Measurements from ENCODE around the gene SCGN. TPM values are rescaled to one million over a fixed set of nuclear protein-coding genes. Genes with fewer than 3 reads are reported as not detected.

The SCGN gene
- total RNA-seq, 2 experiments from 2014 or later, result not detected

DNA sequence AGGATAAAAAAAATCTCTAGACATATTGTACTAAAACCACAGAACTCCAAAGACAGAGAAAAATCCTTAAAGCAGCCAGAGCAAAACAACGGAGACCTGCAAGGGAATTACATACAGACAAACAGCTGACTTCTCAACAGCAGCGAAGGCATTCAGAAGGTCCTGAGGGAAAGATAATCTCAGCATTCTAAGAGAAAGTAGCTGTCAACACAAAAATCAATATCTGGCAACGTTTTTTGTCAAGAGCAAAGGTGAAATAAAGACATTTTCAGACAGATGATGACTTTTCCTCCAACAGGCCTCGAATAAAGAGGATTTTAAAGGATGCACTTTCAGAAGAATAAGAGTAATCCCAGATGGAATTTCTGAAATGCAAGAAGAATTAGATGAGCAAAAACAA, 6.1 kb upstream of the SCGN start:
- ATAC-seq (no peak), DNase-seq (no peak)
- Mint-ChIP-seq H3K27me3 (peaks cover 72% of the 10 kb centered on the region), H3K27ac (no peak overlapping the region), H3K36me3 (no peaks in the 10 kb centered on the region), H3K4me1 (no peaks in the 10 kb centered on the region), H3K9me3 (ENCODE audit: low read depth) (no peaks in the 10 kb centered on the region), H3K4me3 (no peak overlapping the region)
- CTCF ChIA-PET, result no interaction called here

GRCh38 chr6:25649611-25650010, 2.4 kb upstream of the SCGN start:
- DNase-seq (no peak), ATAC-seq (no peak)
- Mint-ChIP-seq H3K27ac (no peak overlapping the region), H3K4me3 (no peak overlapping the region), H3K9me3 (ENCODE audit: low read depth) (no peaks in the 10 kb centered on the region), H3K36me3 (no peaks in the 10 kb centered on the region), H3K27me3 (peaks cover 70% of the 10 kb centered on the region), H3K4me1 (peaks cover 1% of the 10 kb centered on the region)
- CTCF ChIA-PET, result no interaction called here

DNA sequence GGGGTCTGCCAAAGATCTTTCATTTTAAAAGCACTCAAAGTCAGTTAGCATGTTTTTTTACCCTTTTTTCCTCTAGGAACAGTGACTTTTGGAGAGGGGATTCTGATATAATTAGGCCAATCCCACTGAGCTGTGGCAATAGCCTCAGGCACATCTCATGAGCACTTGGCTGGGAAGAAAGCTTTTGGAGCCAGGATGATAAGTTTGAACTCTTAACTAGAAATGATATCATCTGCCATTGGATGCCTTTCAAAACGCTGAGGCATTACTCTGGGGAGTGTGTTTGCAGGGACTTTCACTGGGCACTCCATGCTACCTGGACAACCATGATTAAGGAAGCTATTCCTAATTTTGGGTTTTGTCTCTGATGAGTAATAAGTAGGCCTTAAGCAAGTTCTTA, 3.7 kb downstream of the SCGN start:
- Mint-ChIP-seq H3K4me3 (no peak overlapping the region), H3K27ac (no peak overlapping the region), H3K36me3 (no peaks in the 10 kb centered on the region), H3K4me1 (peaks cover 5% of the 10 kb centered on the region), H3K27me3 (peaks cover 48% of the 10 kb centered on the region), H3K9me3 (ENCODE audit: low read depth) (no peaks in the 10 kb centered on the region)
- ATAC-seq (no peak), DNase-seq (no peak)
- CTCF ChIA-PET, result no interaction called here

DNA sequence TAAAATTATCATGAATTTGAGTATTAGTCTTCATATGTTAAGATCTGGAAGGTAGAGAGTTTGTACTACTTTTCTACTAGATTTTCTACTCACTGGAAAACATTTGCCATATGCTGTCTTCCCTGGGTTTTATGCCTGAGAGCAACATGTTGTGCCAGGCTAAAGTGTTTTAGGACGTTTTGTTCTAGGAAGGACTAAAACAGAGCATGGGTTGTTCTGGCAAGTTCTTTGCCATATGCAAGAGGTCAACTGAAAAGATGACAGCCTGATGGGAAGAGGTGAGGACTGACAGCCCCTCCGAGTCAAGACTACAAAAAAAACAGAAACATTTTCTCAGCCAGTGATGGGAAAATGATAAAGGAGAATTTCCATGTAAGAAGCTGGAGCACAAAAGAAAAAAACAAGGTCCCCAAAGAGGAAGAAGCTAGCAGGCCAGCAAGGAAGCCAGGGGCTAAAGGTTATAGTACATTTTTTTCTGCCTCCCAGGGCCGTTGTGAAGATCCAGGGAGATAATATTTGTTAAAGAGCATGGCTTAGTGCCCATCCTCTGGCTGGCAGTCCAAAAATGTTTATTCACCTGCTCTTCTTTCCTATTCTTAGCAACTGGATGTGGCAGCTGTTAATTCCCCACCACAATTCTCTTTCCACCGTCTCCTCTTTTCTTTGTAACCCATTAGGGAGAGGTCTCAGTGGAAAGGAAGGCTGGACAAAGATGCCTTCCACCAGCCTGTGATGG, 7.8 kb downstream of the SCGN start:
- Mint-ChIP-seq H3K4me1 (peaks cover 5% of the 10 kb centered on the region), H3K9me3 (ENCODE audit: low read depth) (no peaks in the 10 kb centered on the region), H3K27me3 (peaks cover 24% of the 10 kb centered on the region), H3K36me3 (no peaks in the 10 kb centered on the region), H3K4me3 (no peak overlapping the region), H3K27ac (no peak overlapping the region)
- DNase-seq (no peak), ATAC-seq (no peak)
- CTCF ChIA-PET, result no interaction called here

DNA sequence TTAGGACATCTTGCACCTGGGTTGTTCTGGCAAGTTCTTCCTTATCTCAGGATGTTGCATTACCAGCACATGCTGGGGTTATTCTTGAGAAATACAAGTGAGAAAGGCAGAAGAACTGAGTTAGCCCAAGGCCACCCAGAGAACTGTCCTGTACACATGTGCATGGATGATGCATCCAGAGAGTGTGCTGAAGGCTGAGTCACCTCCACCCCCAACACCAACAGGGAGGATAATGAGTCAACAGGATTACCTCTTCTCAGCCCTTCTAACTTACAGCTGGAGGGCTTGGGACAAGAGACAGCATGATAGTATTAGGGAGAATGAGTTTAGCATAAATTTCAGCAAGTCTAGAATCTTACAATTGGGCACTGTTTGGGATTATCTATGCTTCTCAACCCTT, 8.5 kb downstream of the SCGN start:
- H3K9me3 Mint-ChIP-seq (ENCODE audit: low read depth), result no peaks in the 10 kb centered on the region
- peaks cover 5% of the 10 kb centered on the region for H3K4me1 Mint-ChIP-seq
- peaks cover 25% of the 10 kb centered on the region for H3K27me3 Mint-ChIP-seq
- H3K4me3 Mint-ChIP-seq, result no peak overlapping the region
- H3K36me3 Mint-ChIP-seq, result no peaks in the 10 kb centered on the region
- CTCF ChIA-PET, result no interaction called here
- ATAC-seq (peak; percentile 66), DNase-seq (peak; percentile 48)
- no peak overlapping the region for H3K27ac Mint-ChIP-seq

DNA sequence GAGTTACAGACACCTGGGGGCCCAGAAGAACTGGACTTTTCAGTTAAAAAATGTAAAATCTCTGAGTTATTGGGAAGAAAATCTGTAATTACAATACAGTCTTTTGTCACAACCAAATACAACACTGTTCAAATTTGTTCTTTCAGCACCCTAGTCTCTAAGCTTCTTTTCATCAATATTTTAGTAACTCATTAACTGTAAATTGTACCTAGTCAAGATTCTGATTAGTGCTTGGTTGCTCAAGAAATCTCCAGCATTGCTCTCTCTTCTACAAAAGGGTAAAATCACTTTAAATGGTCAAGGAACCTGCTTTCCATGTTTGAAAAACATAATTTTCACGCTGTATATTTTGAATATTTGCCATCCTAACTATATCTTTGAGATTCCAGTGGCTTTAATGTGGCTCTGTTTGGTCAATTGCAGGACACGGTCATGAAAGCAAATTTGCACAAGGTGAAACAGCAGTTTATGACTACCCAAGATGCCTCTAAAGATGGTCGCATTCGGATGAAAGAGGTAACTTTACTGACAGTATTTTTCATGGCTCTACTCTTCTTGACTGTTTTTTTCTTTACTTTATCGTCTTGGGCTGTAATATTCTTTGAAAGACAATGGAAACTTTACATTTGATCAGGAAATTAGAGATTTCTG, 9.2 kb downstream of the SCGN start:
- no peaks in the 10 kb centered on the region for H3K9me3 Mint-ChIP-seq (ENCODE audit: low read depth)
- DNase-seq, result no peak
- CTCF ChIA-PET, result no interaction called here
- no peak overlapping the region for H3K27ac Mint-ChIP-seq
- H3K4me1 Mint-ChIP-seq, result peaks cover 5% of the 10 kb centered on the region
- no peak overlapping the region for H3K4me3 Mint-ChIP-seq
- ATAC-seq, result no peak
- peaks cover 25% of the 10 kb centered on the region for H3K27me3 Mint-ChIP-seq
- no peaks in the 10 kb centered on the region for H3K36me3 Mint-ChIP-seq

DNA sequence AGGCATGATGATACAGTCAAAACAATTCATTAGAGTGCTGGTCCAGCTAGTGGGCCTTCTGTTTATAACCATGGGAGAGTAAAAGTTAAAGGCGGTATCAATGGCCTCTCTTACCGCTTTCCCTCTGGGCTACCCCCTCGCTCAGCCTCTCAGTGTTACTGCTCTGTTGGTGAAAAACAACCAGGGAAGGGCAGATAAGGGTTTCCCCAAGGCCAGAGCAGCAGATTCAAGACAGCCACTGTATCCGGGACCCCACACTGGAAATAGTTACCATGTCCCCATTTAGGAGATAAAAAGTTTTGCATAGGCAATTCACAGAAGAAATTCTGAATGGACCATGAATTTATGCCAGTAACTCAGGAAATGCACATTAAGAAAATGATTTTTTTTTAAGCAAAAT, 13.4 kb downstream of the SCGN start:
- Mint-ChIP-seq H3K4me3 (no peak overlapping the region), H3K27me3 (peaks cover 27% of the 10 kb centered on the region), H3K9me3 (ENCODE audit: low read depth) (no peaks in the 10 kb centered on the region), H3K36me3 (no peaks in the 10 kb centered on the region), H3K4me1 (peaks cover 3% of the 10 kb centered on the region), H3K27ac (no peak overlapping the region)
- ATAC-seq (no peak), DNase-seq (no peak)
- CTCF ChIA-PET, result no interaction called here

- CTCF ChIA-PET, result no interaction called here
These were observed 17.4 kb downstream of the SCGN start for GRCh38 chr6:25669413-25669812.

GRCh38 chr6:25670208-25670607, 18.2 kb downstream of the SCGN start:
- DNase-seq, result no peak
- no peaks in the 10 kb centered on the region for H3K4me1 Mint-ChIP-seq
- CTCF ChIA-PET, result no interaction called here
- no peak overlapping the region for H3K4me3 Mint-ChIP-seq
- H3K27me3 Mint-ChIP-seq, result peaks cover 33% of the 10 kb centered on the region
- no peaks in the 10 kb centered on the region for H3K9me3 Mint-ChIP-seq (ENCODE audit: low read depth)
- no peak for ATAC-seq
- no peaks in the 10 kb centered on the region for H3K36me3 Mint-ChIP-seq
- H3K27ac Mint-ChIP-seq, result no peak overlapping the region

More at GRCh38 chr6:25669413-25669812, 17.4 kb downstream of the SCGN start:
- H3K4me3 Mint-ChIP-seq, result no peak overlapping the region
- H3K4me1 Mint-ChIP-seq, result no peaks in the 10 kb centered on the region
- ATAC-seq (no peak), DNase-seq (no peak)
- no peaks in the 10 kb centered on the region for H3K9me3 Mint-ChIP-seq (ENCODE audit: low read depth)
- peaks cover 40% of the 10 kb centered on the region for H3K27me3 Mint-ChIP-seq
- H3K36me3 Mint-ChIP-seq, result no peaks in the 10 kb centered on the region
- no peak overlapping the region for H3K27ac Mint-ChIP-seq

DNA sequence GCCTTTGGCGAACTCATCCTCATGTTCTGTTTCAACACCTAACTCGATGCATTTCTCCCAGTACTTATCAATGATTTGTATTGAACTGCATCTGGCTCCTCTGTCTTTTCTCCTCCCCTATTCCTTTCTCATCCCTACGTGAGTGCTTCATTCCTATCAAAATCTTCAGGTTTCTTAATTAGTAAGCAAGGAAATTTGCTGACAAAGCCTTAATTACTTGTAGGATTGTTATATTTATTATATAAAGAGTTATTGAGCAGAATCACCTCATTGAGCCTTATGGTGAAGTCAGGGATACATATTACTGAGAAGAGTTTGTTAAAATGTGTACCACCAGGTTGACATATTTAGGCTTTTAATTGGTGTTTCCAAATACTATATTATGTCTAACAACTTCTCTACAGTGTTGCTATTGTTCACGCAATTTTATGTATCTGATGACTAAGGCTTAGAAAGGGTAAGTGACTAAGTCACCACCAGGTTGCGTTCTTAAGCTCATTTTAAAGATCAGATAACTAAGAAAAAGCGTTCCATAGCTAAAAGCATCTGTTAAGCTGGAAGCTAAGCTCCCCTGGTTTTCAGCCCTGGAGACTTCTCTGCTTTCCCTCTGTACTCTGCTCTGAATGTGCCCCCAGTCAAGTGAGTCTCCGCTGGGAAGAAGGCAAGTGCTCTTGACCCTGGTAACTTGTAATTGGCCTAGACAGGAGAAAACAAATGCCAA, 18.9 kb downstream of the SCGN start:
- CTCF ChIA-PET, result no interaction called here

GRCh38 chr6:25671652-25672051, 19.6 kb downstream of the SCGN start:
- Mint-ChIP-seq H3K27ac (no peak overlapping the region), H3K27me3 (peaks cover 32% of the 10 kb centered on the region), H3K4me3 (no peak overlapping the region), H3K4me1 (no peaks in the 10 kb centered on the region), H3K36me3 (no peaks in the 10 kb centered on the region), H3K9me3 (ENCODE audit: low read depth) (no peaks in the 10 kb centered on the region)
- CTCF ChIA-PET, result no interaction called here
- ATAC-seq, result no peak
- no peak for DNase-seq

More for the DNA sequence above, 18.9 kb downstream of the SCGN start:
- no peak overlapping the region for H3K27ac Mint-ChIP-seq
- no peak overlapping the region for H3K4me3 Mint-ChIP-seq
- H3K4me1 Mint-ChIP-seq, result no peaks in the 10 kb centered on the region
- ATAC-seq (no peak), DNase-seq (no peak)
- H3K36me3 Mint-ChIP-seq, result no peaks in the 10 kb centered on the region
- peaks cover 32% of the 10 kb centered on the region for H3K27me3 Mint-ChIP-seq
- H3K9me3 Mint-ChIP-seq (ENCODE audit: low read depth), result no peaks in the 10 kb centered on the region

- H3K27ac Mint-ChIP-seq, result no peak overlapping the region
- CTCF ChIA-PET, result no interaction called here
- H3K4me1 Mint-ChIP-seq, result no peaks in the 10 kb centered on the region
- no peak overlapping the region for H3K4me3 Mint-ChIP-seq
- DNase-seq (no peak), ATAC-seq (no peak)
- H3K27me3 Mint-ChIP-seq, result peaks cover 28% of the 10 kb centered on the region
- H3K36me3 Mint-ChIP-seq, result no peaks in the 10 kb centered on the region
- H3K9me3 Mint-ChIP-seq (ENCODE audit: low read depth), result no peaks in the 10 kb centered on the region
These were observed 23.2 kb downstream of the SCGN start for GRCh38 chr6:25675167-25675566.

DNA sequence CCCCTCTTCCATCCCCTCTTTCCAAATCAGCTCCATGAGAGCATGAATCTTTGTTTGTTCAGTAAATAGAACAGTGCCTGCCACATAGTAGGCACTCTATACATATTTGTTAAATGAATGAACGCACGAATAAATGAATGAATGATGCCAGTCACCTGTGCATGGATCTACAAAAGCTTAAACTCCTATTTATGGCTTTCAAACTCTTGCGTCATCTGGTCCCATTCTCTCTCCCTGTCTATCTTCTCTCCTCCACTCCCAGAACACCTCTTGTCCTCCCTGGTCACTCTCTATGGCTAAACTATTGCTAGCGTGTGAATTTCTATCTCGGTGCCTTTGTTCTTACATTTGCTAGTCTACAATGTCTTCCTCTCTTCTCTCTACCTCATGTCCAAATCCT, 24.8 kb downstream of the SCGN start:
- DNase-seq, result no peak
- no peak for ATAC-seq
- Mint-ChIP-seq H3K9me3 (ENCODE audit: low read depth) (no peaks in the 10 kb centered on the region), H3K36me3 (no peaks in the 10 kb centered on the region), H3K27ac (no peak overlapping the region), H3K27me3 (peaks cover 33% of the 10 kb centered on the region), H3K4me1 (no peaks in the 10 kb centered on the region), H3K4me3 (no peak overlapping the region)
- CTCF ChIA-PET, result no interaction called here

DNA sequence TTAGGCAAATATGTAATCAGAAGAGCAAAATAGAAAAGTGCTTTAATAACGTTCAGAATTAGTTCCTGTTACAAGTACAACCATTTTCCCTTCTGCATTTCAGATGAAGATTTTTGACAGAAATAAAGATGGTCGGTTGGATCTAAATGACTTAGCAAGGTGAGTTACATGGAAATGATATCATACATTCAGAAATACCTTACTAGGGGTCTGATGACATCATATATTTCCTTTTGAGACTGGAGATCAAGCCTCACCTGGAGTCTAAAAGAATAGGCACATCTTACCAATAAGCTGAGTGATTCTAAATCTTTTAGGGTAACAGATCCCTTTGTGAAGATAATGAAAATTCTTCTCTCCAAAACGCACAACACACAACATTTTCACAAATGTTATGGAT, 29.8 kb downstream of the SCGN start:
- DNase-seq (no peak), ATAC-seq (no peak)
- peaks cover 44% of the 10 kb centered on the region for H3K27me3 Mint-ChIP-seq
- H3K36me3 Mint-ChIP-seq, result no peaks in the 10 kb centered on the region
- CTCF ChIA-PET, result no interaction called here
- no peaks in the 10 kb centered on the region for H3K4me1 Mint-ChIP-seq
- no peaks in the 10 kb centered on the region for H3K9me3 Mint-ChIP-seq (ENCODE audit: low read depth)
- no peak overlapping the region for H3K27ac Mint-ChIP-seq
- no peak overlapping the region for H3K4me3 Mint-ChIP-seq

Data from activated CD8-positive, alpha-beta memory T cell treated with anti-CD3 and anti-CD28 coated beads, Interleukin-2, amount 10 ng/mL, durations not matched to agents 7 days and 5 days (primary cell).